ENCODE results near the gene PCDH18. TPM values are rescaled to one million over a fixed set of nuclear protein-coding genes. Genes with fewer than 3 reads are reported as not detected.
A peak's percentile ranks its signal among the peaks of the same experiment; 100 is the strongest.
"Not testable (repeated sequence)": the region's sequence is repeated elsewhere in the genome, so short reads cannot be mapped to it uniquely, and the experiment has no call there.

PCDH18 gene
- total RNA-seq, 1 donor from 2014 or later, result 6.9 TPM

DNA sequence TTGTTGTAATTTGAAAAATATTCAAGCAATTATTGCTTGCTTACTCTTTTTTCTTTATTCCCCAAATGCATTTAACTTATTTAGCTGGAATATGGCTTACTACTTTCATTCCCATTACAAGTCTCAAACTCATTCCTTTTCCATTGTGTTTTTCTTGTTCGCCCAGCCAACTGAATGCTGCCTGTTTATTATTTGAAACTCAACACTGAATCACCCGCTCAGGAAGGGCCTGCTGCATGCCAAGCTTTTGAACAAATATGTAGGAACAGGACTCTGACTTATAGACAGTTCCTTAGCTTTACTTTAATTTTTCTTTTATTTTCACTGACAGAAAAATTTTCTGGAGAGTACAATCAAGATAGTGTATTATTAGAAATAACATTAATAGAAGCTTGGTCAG is 12.9 kb downstream of the PCDH18 start:
- H3K9me3 ChIP-seq, result no peaks in the 10 kb centered on the region
- H3K36me3 ChIP-seq, result peaks cover 3% of the 10 kb centered on the region
- no peak overlapping the region for H3K4me3 ChIP-seq
- intact Hi-C loops (cut with DNase I), result no loop called here
- ATAC-seq, result no peak
- no peak overlapping the region for H3K27ac ChIP-seq
- TF ChIP-seq, protein P1, sequence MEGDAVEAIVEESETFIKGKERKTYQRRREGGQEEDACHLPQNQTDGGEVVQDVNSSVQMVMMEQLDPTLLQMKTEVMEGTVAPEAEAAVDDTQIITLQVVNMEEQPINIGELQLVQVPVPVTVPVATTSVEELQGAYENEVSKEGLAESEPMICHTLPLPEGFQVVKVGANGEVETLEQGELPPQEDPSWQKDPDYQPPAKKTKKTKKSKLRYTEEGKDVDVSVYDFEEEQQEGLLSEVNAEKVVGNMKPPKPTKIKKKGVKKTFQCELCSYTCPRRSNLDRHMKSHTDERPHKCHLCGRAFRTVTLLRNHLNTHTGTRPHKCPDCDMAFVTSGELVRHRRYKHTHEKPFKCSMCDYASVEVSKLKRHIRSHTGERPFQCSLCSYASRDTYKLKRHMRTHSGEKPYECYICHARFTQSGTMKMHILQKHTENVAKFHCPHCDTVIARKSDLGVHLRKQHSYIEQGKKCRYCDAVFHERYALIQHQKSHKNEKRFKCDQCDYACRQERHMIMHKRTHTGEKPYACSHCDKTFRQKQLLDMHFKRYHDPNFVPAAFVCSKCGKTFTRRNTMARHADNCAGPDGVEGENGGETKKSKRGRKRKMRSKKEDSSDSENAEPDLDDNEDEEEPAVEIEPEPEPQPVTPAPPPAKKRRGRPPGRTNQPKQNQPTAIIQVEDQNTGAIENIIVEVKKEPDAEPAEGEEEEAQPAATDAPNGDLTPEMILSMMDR (IDR thresholded peaks at IDR 0.05), result no peak
- no peak for DNase-seq
- no peaks in the 10 kb centered on the region for H3K4me1 ChIP-seq
- H3K27me3 ChIP-seq, result no peaks in the 10 kb centered on the region

DNA sequence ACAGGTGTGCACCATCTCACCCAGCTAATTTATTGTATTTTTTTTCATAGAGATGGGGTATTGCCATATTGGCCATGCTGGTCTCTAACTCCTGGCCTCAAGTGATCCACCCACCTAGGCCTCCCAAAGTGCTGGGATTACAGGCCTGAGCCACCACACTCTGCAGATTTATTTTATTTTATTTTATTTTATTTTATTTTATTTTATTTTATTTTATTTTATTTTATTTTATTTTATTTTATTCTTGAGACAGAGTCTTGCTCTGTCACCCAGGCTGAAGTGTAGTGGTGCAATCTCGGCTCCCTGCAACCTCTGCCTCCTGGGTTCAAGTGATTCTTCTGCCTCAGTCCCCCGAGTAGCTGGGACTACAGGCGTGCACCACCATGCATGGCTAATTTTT is 15.0 kb downstream of the PCDH18 start:
- H3K4me3 ChIP-seq; H3K9me3 ChIP-seq; H3K36me3 ChIP-seq; H3K4me1 ChIP-seq; intact Hi-C loops (cut with DNase I); H3K27me3 ChIP-seq; DNase-seq; H3K27ac ChIP-seq; ATAC-seq: not testable (repeated sequence)

DNA sequence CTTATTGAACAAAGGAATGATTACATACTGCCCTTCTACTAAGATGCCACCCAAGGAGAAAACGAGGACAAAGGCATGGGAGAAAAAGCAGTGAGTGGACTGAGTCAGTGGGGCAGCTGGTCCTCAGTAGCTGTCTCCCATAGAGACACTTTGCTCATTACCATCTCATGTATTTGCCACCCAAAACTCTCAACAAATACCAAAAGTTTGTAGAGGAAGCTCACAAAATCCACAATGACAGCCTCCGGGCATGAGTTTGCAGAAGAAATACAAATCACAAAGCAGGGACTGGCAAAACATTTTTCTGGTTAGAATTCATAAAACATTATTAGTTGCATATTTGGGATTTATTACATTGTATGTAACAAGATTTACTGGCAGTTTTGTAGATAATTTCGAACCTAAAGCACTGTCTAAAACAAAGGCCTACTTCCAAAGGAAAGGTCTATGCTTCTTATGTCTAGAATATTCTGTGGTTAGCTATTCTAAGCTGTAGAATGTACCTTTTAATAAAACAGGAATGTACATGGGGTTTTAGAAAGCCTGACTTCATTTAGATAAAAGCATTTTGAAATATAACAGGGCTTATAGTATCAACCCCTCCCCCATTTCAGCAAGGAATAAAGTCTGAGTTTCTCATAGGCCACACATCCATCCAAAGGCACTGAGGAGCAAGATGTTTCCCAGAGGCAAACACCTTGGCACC is 17.7 kb downstream of the PCDH18 start:
- intact Hi-C loops (cut with DNase I), result no loop called here
- H3K27me3 ChIP-seq, result no peaks in the 10 kb centered on the region
- no peak overlapping the region for H3K4me3 ChIP-seq
- TF ChIP-seq, protein P1 (IDR thresholded peaks at IDR 0.05), result no peak
- no peak for ATAC-seq
- no peak overlapping the region for H3K27ac ChIP-seq
- H3K36me3 ChIP-seq, result no peaks in the 10 kb centered on the region
- no peaks in the 10 kb centered on the region for H3K9me3 ChIP-seq
- H3K4me1 ChIP-seq, result no peaks in the 10 kb centered on the region
- DNase-seq, result no peak

DNA sequence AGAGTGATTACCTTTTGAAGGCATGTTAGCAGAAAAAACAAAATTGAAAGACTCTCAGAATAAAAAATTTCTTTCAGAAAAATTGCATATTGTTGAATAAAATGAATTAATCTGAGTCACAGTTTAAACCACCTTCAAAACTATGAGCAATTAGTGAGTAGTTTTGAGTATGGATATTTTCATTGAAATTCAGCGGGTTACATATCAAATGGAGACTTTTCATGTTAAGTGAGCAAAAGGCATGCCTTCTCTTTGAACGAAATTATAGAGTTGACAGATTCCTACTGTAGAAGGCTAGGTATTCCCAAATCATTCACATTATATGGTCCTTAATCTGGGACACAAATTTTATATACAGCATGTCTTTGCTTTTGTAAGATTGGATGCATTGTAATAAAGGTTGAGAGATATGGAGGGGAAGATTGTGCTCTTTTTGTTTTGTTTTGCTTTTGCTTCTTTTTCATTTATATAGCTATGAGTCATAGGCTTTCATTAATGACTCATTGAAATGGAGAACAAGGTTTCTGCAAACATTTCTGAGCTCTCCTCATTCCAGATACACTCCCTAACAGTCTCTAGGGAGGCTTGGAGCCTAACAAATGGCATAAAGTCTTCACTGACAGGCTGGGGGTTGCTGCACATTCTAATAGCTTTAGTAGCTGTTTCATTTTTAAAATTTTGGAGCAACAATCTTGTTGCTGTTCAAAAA is 21.6 kb downstream of the PCDH18 start:
- peak; percentile 93 for ATAC-seq
- intact Hi-C loops (cut with DNase I), result no loop called here
- H3K9me3 ChIP-seq, result no peaks in the 10 kb centered on the region
- no peaks in the 10 kb centered on the region for H3K4me1 ChIP-seq
- no peaks in the 10 kb centered on the region for H3K36me3 ChIP-seq
- no peak overlapping the region for H3K27ac ChIP-seq
- H3K27me3 ChIP-seq, result no peaks in the 10 kb centered on the region
- TF ChIP-seq, protein P1 (IDR thresholded peaks at IDR 0.05), result no peak
- DNase-seq, result no peak
- no peak overlapping the region for H3K4me3 ChIP-seq

DNA sequence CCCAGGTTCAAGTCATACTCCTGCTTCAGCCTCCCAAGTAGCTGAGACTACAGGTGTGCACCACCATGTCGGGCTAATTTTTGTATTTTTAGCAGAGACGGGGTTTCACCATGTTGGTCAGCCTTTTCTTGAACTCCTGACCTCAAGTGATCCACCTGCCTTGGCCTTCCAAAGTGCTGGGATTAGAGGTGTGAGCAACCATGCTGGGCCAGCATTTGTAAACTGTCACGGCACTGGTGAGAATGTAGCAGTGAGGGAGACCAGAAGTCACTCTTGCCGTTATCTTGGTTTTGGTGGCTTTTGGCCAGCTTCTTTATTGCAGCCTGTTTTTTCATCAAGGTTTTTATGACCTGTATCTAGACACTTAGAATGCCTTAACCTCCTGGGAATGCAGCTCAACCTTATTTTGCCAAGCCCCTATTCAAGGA is 22.4 kb downstream of the PCDH18 start:
- no peak for DNase-seq
- Histone ChIP-seq H3K4me1 (no peaks in the 10 kb centered on the region), H3K4me3 (no peak overlapping the region), H3K9me3 (no peaks in the 10 kb centered on the region), H3K36me3 (no peaks in the 10 kb centered on the region), H3K27me3 (no peaks in the 10 kb centered on the region), H3K27ac (no peak overlapping the region)
- intact Hi-C loops (cut with DNase I), result no loop called here
- TF ChIP-seq, protein P1 (IDR thresholded peaks at IDR 0.05), result no peak
- ATAC-seq, result peak; percentile 64

DNA sequence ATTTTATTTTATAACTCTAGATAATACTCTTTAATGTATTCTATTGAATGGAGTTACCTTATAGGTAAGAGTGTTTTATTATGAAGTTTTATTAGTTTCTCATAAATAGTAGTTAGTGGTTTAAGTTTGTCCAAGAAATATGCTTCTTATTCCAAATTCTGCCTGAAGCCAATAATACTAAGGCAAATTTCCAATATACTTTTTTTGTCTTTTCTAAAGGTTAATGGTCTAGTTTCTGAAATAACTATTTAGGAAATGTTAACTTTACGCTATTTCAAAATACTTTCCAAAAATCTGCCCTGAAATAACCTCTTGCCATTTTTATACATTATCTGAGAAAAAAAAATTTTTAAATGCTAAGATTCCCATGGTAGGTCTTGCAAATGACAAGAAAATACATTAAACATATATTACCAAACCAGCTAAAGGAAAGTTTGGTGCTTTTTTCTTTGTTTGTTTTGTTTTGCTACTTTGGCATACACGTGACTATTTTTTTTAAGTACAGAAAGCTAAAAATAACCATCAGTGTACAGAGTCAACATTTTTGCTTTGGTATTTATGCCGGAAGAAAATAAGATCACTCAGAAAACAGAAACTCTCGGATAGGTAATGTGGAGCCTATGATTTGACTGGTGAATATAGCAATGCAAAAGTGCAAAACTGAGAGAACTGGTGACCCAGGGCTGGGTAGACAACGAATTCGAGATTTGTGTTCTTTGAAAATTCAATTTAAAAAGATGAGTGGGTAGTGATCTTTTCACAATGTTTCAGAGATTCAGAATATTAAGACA is 29.8 kb downstream of the PCDH18 start:
- intact Hi-C loops (cut with DNase I), result no loop called here
- H3K4me1 ChIP-seq, result no peaks in the 10 kb centered on the region
- ATAC-seq (no peak), DNase-seq (no peak)
- H3K27ac ChIP-seq, result no peak overlapping the region
- H3K9me3 ChIP-seq, result no peaks in the 10 kb centered on the region
- H3K4me3 ChIP-seq, result no peak overlapping the region
- TF ChIP-seq, protein P1 (IDR thresholded peaks at IDR 0.05), result no peak
- no peaks in the 10 kb centered on the region for H3K27me3 ChIP-seq
- no peaks in the 10 kb centered on the region for H3K36me3 ChIP-seq

DNA sequence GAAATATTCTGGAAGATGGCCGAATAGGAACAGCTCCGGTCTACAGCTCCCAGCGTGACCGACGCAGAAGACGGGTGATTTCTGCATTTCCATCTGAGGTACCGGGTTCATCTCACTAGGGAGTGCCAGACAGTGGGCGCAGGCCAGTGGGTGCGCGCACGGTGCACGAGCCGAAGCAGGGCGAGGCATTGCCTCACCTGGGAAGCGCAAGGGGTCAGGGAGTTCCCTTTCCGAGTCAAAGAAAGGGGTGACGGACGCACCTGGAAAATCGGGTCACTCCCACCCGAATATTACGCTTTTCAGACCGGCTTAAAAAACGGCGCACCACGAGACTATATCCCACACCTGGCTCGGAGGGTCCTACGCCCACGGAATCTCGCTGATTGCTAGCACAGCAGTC is 36.0 kb downstream of the PCDH18 start:
- H3K36me3 ChIP-seq; ATAC-seq; H3K27me3 ChIP-seq; H3K4me1 ChIP-seq; H3K27ac ChIP-seq; H3K9me3 ChIP-seq; intact Hi-C loops (cut with DNase I); DNase-seq; H3K4me3 ChIP-seq: not testable (repeated sequence)
